Loucy (cell line): Measurements from ENCODE around the gene EDC4.

Source experiments
- H2AFZ ChIP-seq: fragments of 200-600 bp; sonication (generic); 2 replicates; pipeline ENCODE4 v1.6.0; 2016; ENCODE audit warnings: antibody characterized with exemption, mild to moderate bottlenecking, low read length, moderate library complexity
- H3F3A ChIP-seq: fragments of 200-600 bp; 2 replicates; pipeline ENCODE4 v1.6.0; 2016; ENCODE audit warnings: antibody characterized with exemption, low read depth, mild to moderate bottlenecking
- H3K27me3 ChIP-seq: fragments of 200-600 bp; sonication (generic); 2 replicates; pipeline ENCODE4 v1.6.1; 2014; ENCODE audit warnings: low read length, mild to moderate bottlenecking; ENCODE audit not compliant: insufficient read depth, poor library complexity, severe bottlenecking
- H3K36me3 ChIP-seq: fragments of 200-600 bp; sonication (generic); 2 replicates; pipeline ENCODE4 v1.6.1; 2016; ENCODE audit warnings: low read length; ENCODE audit not compliant: insufficient read depth
- H3K4me1 ChIP-seq: fragments of 200-600 bp; sonication (generic); 2 replicates; pipeline ENCODE4 v1.5.1; 2014; ENCODE audit warnings: low read length, mild to moderate bottlenecking; ENCODE audit not compliant: insufficient read depth, poor library complexity, severe bottlenecking
- H3K4me2 ChIP-seq: fragments of 200-600 bp; sonication (generic); 2 replicates; pipeline ENCODE4 v1.6.0; 2014; ENCODE audit warnings: antibody characterized with exemption, low read length, low read depth, mild to moderate bottlenecking; ENCODE audit not compliant: poor library complexity, severe bottlenecking
- H3K4me3 ChIP-seq: fragments of 200-600 bp; sonication (generic); 2 replicates; pipeline ENCODE4 v1.5.1; 2014; ENCODE audit warnings: low read length, mild to moderate bottlenecking, mixed read lengths; ENCODE audit not compliant: poor library complexity, severe bottlenecking
- H3K79me2 ChIP-seq: fragments of 200-600 bp; sonication (generic); 2 replicates; pipeline ENCODE4 v1.6.1; 2014; ENCODE audit warnings: low read length; ENCODE audit not compliant: insufficient read depth
- H3K9ac ChIP-seq: fragments of 200-600 bp; sonication (generic); 2 replicates; pipeline ENCODE4 v1.6.0; 2014; ENCODE audit warnings: mild to moderate bottlenecking, low read depth, low read length, moderate library complexity; ENCODE audit not compliant: poor library complexity, severe bottlenecking
- H3K9me2 ChIP-seq: fragments of 200-600 bp; sonication (generic); replicated peaks from 2 replicates; pipeline ENCODE4 v1.6.1; 2016; ENCODE audit warnings: low read depth, low read length, mixed read lengths
- H3K9me3 ChIP-seq: fragments of 200-600 bp; sonication (generic); 2 replicates; pipeline ENCODE4 v1.6.1; 2014; ENCODE audit warnings: mild to moderate bottlenecking, antibody characterized with exemption, low read length, low read depth; ENCODE audit not compliant: insufficient read depth
- H4K20me1 ChIP-seq: fragments of 200-600 bp; sonication (generic); 2 replicates; pipeline ENCODE4 v1.6.0; 2014; ENCODE audit warnings: antibody characterized with exemption, low read length, mild to moderate bottlenecking; ENCODE audit not compliant: insufficient read depth, poor library complexity, severe bottlenecking
- CTCF ChIP-seq: fragments of 200-600 bp; sonication (generic); conservative IDR thresholded peaks from 2 replicates; pipeline ENCODE4 v1.5.1; 2014; ENCODE audit warnings: mild to moderate bottlenecking, antibody characterized with exemption, low read length
- EZH2phosphoT487 ChIP-seq: fragments of 200-600 bp; IDR thresholded peaks from 2 replicates; pipeline ENCODE4 v1.6.1; 2018; ENCODE audit warnings: antibody characterized with exemption, mild to moderate bottlenecking, moderate library complexity, borderline replicate concordance

Gene EDC4

GRCh38 chr16:67879936-67880335 is 7.1 kb downstream of the EDC4 start:
- Histone ChIP-seq H3K9ac (no peak overlapping the region), H2AFZ (no peak overlapping the region), H3F3A (no peaks in the 10 kb centered on the region), H3K79me2 (peaks cover 26% of the 10 kb centered on the region), H3K27me3 (no peaks in the 10 kb centered on the region), H3K36me3 (peaks cover 84% of the 10 kb centered on the region; the same call in 1 of the 2 replicates), H3K4me3 (no peak overlapping the region), H3K4me2 (no peak overlapping the region), H3K4me1 (peaks cover 12% of the 10 kb centered on the region), H4K20me1 (peaks cover 17% of the 10 kb centered on the region), H3K9me3 (no peaks in the 10 kb centered on the region), H3K9me2 (no peaks in the 10 kb centered on the region)
- no peak for TF ChIP-seq CTCF
- no peak for TF ChIP-seq EZH2phosphoT487

DNA sequence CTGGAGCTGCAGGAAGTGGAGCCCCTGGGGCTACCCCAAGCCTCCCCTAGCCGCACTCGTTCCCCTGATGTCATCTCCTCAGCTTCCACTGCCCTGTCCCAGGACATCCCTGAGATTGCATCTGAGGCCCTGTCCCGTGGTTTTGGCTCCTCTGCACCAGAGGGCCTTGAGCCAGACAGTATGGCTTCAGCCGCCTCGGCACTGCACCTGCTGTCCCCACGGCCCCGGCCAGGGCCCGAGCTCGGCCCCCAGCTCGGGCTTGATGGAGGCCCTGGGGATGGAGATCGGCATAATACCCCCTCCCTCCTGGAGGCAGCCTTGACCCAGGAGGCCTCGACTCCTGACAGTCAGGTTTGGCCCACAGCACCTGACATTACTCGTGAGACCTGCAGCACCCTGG is 7.7 kb downstream of the EDC4 start:
- no peak overlapping the region for H2AFZ ChIP-seq
- no peaks in the 10 kb centered on the region for H3K27me3 ChIP-seq
- peaks cover 19% of the 10 kb centered on the region for H3K79me2 ChIP-seq
- H3K9me2 ChIP-seq: no peaks in the 10 kb centered on the region
- H4K20me1 ChIP-seq: peaks cover 11% of the 10 kb centered on the region
- H3K4me3 ChIP-seq: no peak overlapping the region
- peaks cover 87% of the 10 kb centered on the region; the same call in 1 of the 2 replicates for H3K36me3 ChIP-seq
- H3F3A ChIP-seq: no peaks in the 10 kb centered on the region
- TF ChIP-seq CTCF (no peak), EZH2phosphoT487 (no peak)
- no peaks in the 10 kb centered on the region for H3K9me3 ChIP-seq
- H3K9ac ChIP-seq: no peak overlapping the region
- no peak overlapping the region for H3K4me2 ChIP-seq
- H3K4me1 ChIP-seq: peaks cover 6% of the 10 kb centered on the region

- H3K36me3 ChIP-seq: peaks cover 94% of the 10 kb centered on the region; the same call in 1 of the 2 replicates
Observed at GRCh38 chr16:67881621-67882161, 8.8 kb downstream of the EDC4 start.

More at GRCh38 chr16:67881621-67882161, 8.8 kb downstream of the EDC4 start:
- no peaks in the 10 kb centered on the region for H3K9me3 ChIP-seq
- no peak overlapping the region for H3K4me2 ChIP-seq
- H4K20me1 ChIP-seq: peaks cover 3% of the 10 kb centered on the region
- H3F3A ChIP-seq: no peaks in the 10 kb centered on the region
- no peaks in the 10 kb centered on the region for H3K4me1 ChIP-seq
- H2AFZ ChIP-seq: no peak overlapping the region
- no peaks in the 10 kb centered on the region for H3K9me2 ChIP-seq
- H3K4me3 ChIP-seq: no peak overlapping the region
- TF ChIP-seq EZH2phosphoT487 (no peak), CTCF (no peak)
- H3K27me3 ChIP-seq: no peaks in the 10 kb centered on the region
- no peak overlapping the region for H3K9ac ChIP-seq
- peaks cover 8% of the 10 kb centered on the region; the same call in 1 of the 2 replicates for H3K79me2 ChIP-seq
